HG03439 (cell line): Measurements from ENCODE around the gene VIT.
"Not testable (repeated sequence)": the region's sequence is repeated elsewhere in the genome, so short reads cannot be mapped to it uniquely, and the experiment has no call there.

Source experiments
- ATAC-seq: cut with Tn5 transposase; IDR thresholded peaks from one replicate; pipeline ENCODE4 v1.9.1; 2021; ENCODE audit warnings: mild to moderate bottlenecking, moderate library complexity; ENCODE audit not compliant: unreplicated experiment

Gene VIT

DNA sequence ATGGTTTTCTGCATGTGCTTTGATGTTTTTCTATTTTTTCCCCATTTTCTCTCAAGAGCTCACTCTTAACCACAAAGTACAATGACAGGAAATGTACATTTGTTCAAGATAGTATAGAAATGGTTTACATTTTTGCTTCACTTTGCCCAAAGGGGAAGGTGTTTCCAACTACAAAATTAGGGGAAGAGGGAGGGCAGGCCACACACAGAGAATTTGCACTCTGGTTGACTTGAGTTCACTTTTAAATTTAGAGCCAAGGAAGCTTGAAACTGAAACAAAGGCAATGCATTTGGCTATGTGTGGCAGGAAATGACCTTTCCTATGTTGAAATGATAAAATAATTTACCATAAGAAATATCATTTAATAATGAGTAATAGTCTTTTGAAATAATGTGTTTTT, 19.1 kb upstream of the VIT start:
- no peak for ATAC-seq

GRCh38 chr2:36677996-36678605, 18.4 kb upstream of the VIT start:
- ATAC-seq, result no peak

DNA sequence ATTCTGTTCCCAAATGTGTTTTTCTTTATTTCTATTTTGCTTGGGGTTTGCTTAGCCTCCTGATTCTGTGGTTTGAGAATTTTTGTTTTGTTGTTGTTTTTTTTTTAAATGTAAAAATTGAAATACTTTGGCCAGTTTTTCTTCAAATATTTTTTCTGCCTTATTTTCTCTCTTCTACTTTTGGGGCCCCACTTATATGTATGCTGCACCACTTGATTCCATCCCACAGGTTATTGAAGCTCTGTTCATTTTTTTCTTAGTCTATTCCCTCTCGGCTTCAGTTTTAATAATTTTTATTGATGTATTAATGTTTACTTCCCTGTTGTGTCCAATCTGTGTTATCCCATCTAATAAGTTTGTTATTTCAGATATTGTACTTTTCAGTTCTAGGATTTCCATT, 17.7 kb upstream of the VIT start:
- no peak for ATAC-seq

- no peak for ATAC-seq
Measured at GRCh38 chr2:36680012-36680411, 16.5 kb upstream of the VIT start.

DNA sequence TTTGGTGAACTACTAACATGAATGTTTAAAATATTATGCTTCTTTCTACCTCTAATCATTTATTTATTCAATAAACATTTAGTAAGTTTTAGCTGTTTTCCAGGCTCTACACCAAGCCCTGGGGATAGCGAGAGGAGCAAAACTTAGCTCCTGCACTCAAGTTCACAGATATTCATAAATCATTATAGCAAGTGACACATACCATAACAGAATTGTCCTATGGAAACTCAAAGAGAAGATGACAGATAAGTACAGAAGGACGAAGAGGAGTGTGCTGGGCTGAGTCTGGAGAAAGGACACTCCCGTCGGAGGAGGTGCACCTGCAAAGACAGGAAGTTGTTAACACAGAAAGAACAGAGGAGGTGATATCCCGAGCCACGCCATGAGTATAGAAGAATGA, 13.9 kb upstream of the VIT start:
- no peak for ATAC-seq

- no peak for ATAC-seq
Measured at GRCh38 chr2:36683002-36683401, 13.5 kb upstream of the VIT start.

DNA sequence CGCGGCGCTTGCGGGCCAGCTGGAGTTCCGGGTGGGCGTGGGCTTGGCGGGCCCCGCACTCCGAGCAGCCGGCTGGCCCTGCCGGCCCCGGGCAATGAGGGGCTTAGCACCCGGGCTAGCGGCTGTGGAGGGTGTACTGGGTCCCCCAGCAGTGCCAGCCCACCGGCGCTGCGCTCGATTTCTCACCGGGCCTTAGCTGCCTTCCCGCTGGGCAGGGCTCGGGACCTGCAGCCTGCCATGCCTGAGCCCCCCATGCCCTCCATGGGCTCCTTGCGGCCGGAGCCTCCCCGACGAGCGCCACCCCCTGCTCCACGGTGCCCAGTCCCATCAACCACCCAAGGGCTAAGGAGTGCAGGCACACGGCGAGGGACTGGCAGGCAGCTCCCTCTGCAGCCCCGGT, 8.2 kb upstream of the VIT start:
- not testable (repeated sequence) for ATAC-seq

DNA sequence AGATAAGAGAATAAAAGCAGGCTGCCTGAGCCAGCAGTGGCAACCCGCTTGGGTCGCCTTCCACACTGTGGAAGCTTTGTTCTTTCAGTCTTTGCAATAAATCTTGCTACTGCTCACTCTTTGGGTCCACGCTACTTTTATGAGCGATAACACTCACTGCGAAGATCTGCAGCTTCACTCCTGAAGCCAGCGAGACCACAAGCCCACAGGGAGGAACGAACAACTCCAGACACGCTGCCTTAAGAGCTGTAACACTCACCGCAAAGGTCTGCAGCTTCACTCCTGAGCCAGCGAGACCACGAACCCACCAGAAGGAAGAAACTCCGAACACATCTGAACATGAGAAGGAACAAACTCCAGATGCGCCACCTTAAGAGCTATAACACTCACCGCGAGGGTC, 7.5 kb upstream of the VIT start:
- not testable (repeated sequence) for ATAC-seq

DNA sequence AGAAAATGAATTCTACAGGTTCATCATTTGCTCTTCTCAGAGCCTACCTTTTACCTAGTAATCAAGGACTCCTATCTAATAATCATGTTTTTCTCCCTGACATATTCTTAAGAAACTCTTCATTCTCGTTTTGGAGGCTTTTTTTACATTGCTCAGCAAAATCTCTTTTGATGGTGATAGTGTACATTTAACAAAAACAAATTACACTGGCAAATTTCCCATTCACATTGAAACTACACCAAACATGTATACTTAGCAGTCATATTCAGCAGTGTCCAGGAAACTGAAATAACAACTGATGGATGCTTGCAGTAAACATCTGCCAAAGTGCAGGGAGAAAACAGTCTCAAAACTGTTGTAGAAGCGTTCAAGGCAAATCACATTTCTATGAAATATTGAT, 4.4 kb upstream of the VIT start:
- no peak for ATAC-seq

DNA sequence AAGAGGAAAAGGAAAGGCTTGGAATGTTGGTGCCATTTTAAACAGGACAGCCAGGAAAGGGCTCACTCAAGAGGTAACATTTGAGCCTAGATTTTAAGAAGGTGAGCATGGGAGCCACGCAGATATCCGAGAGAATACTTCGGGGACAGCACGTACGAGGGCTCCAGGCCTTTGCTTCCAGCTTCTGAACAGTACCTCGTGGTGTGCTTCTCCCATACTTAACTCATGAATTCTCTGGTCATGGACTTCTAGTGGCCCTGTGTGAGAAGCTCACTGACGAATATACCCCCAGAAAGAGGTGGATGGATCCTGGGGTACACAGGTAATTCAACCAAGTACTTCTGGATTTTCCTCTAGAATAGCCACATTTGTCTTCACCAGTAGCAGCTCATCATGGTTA, 2.7 kb upstream of the VIT start:
- ATAC-seq, result no peak

GRCh38 chr2:36695746-36696415, 626 bp upstream of the VIT start:
- ATAC-seq, result no peak

DNA sequence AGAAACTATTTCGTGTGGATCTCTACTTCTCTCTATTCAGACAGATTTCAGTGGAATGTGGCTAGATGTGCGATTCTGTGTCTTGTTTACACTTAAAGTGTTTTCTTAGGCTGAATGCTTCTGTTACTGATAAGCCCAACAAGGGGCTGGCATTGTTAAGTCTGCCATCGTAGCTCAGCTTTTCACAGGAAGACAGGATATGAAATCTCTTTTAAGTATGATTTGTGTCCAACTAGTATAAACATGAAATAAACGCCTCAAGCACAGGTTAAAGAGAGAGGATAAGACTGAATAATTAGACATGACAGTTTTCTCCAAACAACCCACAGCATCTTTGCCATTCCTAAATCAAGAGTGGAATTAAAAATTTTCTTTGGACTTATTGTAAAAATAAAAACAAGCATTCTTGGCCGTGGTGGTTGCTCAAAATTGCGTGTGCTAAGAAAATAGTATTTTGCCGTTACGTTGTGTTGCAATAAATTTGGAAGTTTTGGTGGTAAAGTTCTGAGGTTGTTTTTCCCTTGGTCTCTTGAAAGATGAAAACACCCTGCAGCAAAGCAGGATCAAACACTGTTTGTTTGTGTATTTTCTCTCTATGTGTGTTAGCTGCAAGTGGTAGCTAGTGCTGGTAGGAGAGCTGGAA, 1.0 kb downstream of the VIT start:
- ATAC-seq, result no peak

DNA sequence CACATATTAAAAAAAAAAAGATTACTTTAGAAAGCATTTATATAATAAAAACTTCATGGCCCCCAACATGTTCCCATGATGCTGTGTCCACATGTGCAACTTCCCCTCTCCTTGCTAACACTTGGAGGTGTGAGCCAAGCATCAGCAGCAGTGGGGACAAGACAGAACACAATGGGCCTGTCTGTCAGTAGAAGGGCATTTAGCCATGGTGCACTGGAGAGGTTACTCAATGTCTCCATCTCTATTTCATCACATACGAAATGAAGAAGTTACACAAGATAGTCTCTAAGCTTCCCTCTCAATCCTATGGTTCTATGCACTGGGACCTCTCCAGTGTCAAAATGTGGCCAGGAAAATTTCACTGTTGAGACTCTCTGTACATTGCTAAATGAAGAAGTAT, 2.5 kb downstream of the VIT start:
- ATAC-seq, result no peak

- no peak for ATAC-seq
Measured at GRCh38 chr2:36700311-36700710, 3.8 kb downstream of the VIT start.

GRCh38 chr2:36701391-36701795, 4.9 kb downstream of the VIT start:
- no peak for ATAC-seq

- ATAC-seq, result no peak
Measured at GRCh38 chr2:36701918-36702317, 5.4 kb downstream of the VIT start.

DNA sequence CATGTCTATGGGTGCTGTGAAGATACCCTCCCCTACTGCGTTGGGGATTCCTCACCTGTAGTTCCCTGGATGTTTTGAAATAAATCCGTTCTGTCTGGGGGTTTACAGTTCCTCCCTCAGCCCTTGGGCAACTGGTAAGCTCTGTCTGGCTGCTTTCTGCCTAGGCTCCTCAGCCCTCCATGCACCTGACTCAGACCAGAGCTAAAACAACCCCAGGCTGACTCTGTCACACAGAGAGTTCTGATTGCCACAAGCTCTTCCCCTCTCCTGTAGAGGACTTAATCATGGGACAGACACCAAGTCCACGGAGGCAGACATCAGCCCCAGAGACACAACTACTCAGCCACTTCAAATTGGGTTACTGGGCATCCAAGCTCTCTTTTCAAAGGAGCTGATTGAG, 6.3 kb downstream of the VIT start:
- no peak for ATAC-seq

DNA sequence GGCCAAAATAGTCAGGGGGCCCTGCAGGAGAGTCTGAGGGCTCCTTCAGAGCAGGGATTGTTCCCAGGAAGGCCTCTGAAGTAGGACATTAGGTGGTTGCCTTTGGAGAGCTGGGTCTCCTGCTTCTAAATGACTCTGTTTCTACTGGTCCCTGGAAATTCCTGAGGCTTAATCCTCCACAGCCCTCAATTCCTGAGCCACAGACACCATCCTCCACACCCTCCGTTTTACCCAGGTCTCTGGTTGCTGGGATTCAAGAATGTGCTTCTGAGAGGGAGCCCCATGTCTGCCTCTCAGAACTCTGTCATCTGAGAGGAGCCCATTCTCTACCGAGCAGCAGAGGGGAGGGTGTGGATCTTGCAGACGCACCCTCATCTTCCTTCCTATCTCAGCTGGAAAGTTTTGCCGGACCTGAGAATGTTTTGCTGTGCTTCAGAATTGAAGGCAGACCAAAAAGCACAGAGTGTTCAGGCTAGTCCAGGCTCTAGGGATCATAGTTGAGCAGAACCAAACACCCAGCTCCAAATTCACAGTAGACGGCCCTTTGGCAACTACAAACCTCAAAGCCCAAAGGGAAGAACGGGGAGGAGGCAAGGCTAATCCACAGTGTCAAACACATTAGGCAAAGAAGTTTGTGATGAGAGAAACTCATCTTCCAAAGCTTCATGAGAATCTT, 8.1 kb downstream of the VIT start:
- ATAC-seq, result no peak

DNA sequence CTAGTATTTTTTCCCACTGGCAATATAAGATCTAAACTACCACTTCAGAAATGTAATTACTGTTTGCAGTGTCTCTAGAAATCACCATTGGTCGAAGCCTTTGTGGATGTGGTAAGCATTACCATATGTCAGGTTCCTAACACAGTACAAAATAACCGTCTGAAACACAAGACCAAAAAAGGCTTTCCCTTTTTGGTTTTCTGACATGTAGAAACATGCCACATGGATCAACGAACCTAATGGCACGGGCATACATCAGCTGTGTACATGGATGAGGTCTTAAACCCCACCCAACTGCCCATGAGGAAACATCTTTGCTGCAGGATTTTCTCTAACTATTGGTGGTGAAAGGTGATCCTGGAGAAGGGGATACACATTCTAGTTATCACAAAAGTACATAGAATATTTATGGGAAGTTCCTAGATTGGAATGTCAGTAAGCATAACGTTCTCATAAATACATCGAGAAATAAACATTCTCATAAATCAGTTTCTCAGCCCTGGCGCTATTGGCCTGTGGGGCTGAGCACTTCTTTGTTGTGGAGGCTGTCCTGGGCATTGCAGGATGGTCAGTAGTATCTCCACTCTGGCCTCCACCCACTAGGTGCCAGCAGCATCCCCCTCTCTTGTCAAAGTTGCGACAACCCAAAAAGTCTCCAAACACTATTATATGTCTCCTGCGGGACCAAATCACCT, 9.0 kb downstream of the VIT start:
- no peak for ATAC-seq

DNA sequence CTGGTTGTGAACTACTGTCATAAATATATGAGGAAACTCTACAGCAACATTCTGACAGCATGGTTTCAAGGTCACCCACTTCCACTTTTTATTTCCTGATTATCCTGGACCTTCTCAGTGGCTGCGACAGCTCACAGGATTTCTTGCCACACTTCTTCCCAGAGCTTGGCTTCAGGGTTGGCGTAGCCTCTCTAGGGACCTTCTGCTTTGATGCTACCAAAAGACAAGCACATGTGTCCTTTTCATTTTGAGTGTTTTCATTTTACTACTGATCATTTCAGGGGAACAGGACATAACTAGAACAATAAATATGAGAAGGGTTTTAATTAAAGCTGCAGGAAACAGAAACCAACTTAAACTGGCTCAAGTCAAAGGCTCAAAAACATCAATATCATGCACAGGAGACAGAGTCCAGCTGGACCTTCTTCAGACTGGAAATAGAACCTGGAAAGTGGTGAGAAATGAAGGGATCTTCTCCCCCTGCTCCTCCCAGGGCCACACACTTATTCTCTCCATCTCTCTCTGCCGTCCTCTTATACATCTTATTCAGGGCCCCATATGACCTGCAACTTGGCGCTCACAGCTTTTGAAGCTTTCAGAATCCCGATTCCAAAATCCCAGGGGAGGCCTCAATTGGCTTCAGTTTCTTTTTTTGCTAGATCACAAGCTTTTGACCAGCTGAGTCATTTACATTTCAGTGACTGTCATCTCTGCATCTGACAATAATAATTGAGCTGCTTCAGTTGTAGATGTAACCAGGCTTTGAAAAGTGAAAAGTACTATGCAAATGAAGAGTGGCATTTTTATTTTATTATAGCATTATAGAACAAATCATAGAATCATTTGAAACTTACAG, 9.7 kb downstream of the VIT start:
- ATAC-seq, result no peak
